ENCODE results near the gene CWC27.

CWC27 gene

DNA sequence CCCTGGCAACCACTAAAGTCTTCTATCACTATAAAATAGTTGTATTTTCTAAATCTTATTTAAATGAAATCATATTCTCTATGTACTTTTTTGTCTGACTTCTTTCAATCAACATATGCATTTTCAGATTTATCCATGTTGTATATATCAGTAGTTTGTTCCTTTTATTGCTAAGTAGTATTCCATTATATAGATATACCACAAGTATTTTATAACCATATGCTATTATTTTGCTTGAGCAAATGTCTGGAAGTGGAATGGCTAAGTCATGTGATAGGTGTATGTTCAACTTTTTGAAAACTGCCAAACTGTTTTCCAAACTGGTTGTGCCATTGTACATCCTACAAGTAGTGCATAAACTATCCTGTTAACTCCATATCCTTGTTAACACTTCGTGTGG, 131.1 kb downstream of the CWC27 start:
- TF ChIP-seq, protein P1, sequence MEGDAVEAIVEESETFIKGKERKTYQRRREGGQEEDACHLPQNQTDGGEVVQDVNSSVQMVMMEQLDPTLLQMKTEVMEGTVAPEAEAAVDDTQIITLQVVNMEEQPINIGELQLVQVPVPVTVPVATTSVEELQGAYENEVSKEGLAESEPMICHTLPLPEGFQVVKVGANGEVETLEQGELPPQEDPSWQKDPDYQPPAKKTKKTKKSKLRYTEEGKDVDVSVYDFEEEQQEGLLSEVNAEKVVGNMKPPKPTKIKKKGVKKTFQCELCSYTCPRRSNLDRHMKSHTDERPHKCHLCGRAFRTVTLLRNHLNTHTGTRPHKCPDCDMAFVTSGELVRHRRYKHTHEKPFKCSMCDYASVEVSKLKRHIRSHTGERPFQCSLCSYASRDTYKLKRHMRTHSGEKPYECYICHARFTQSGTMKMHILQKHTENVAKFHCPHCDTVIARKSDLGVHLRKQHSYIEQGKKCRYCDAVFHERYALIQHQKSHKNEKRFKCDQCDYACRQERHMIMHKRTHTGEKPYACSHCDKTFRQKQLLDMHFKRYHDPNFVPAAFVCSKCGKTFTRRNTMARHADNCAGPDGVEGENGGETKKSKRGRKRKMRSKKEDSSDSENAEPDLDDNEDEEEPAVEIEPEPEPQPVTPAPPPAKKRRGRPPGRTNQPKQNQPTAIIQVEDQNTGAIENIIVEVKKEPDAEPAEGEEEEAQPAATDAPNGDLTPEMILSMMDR (IDR thresholded peaks at IDR 0.05), result no peak

DNA sequence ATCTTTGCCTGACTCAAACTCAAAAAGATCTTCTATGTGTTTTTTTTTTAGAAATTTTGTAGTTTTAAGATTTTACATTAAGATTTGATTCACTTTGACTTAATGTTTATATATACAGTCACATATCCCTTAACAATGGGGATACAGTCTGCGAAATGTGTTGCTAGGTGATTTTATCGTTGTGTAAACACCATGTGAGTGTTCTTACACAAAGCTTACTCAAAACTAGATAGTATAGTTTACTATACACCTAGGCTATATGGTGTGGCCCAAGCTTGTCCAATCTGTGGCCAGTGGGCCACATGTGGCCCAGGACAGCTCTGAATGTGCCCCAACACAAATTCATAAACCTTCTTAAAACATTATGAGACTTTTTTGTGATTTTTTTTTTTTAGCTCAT, 131.9 kb downstream of the CWC27 start:
- TF ChIP-seq, protein P1 (IDR thresholded peaks at IDR 0.05), result no peak

DNA sequence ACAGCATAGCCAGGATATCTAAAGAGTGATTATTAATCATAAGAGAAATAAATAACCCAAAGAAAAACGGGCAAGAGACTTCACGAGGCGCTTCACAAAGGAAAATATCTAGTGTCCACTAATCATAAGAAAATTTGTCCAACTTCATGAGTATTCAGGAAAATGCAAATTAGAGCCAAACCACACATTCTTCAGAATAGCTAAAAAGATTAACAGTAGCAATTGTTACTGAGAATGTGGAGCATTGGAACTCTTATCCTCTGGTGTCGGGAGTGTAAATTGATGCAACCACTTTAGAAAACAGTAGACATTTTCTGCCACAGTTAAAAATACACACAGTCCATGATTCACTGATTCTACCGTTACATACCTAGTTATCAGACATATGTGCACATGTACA, 145.7 kb downstream of the CWC27 start:
- TF ChIP-seq, protein P1 (IDR thresholded peaks at IDR 0.05), result no peak

DNA sequence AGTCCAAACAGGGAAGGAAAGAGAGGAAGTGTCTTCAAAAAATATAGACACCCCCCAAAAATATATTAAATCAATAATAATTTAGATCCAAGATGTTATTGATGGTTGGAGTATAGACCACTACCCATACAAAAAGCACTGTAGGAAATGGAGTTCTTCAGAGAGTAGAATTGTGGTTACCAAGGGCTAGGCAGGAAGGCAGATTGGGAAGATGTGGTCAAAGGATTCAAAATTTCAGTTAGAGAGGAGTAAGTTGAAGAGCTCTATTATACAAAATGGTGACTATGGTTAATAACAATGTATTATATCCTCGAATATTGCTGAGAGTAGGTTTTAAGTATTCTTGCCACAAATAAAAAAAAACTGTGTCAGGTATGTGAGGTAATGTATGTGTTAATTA, 149.4 kb downstream of the CWC27 start:
- TF ChIP-seq, protein P1 (IDR thresholded peaks at IDR 0.05), result no peak

DNA sequence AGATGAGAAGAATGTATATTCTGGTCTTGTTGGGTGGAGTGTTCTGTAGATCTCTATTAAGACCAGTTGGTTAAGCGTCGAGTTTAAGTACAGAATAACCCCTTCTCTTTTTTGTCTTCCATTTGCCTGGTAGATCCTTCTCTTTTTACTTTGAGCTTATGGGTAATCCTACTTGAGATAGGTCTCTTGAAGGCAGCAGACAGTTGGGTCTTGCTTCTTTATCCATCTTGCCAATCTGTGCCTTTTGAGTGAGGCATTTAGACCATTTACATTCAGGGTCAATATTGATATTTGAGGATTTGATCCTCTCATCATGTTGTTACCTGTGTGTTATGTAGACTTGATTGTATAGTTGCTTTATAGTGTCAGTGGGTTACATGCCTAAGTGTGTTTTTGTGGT, 152.7 kb downstream of the CWC27 start:
- TF ChIP-seq, protein P1 (IDR thresholded peaks at IDR 0.05), result no peak

DNA sequence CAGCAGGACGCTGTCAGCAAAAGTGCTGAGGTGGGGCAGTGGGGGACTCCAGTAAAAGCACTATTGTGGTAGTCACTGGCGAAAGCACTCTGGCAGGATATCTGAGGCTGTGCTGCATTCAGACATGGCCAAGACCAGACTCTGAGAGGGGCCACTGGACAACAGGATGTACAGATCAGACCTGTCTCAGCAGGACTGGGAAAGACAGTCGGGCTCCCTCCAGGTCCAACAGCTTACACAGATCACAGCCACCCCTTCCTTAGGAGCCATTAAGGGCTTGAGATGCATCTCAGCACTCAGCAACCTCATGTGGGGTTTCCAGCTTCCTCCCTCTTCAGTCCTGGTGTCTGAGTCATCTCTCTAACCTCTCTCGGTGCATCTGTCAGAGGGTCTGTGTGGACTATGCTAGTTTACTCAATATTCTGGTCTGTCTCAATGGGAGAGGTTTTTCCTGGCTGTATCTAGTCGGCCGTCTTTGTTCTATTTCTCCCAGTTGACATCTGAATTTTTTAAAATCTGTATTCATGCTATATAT, 154.5 kb downstream of the CWC27 start:
- TF ChIP-seq, protein P1 (IDR thresholded peaks at IDR 0.05), result no peak

DNA sequence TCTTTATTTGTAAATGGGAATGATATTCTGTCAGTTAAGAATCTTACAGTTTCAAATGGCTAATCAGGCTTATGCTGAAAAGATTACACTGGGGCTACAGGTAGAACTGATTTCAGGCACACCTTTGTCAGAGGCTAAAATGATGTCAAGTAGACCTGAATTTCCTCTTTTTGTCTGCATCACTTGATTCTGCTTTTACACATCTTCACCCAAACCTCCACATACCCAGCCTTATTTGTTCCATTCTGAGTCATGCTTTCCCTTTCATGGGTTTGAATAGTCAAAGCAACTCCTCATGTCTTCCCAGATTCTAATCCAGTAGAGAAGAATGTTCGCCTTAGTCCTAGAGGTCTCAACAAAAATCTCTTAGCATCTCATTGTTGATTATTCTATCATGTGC, 156.4 kb downstream of the CWC27 start:
- TF ChIP-seq, protein P1 (IDR thresholded peaks at IDR 0.05), result no peak

DNA sequence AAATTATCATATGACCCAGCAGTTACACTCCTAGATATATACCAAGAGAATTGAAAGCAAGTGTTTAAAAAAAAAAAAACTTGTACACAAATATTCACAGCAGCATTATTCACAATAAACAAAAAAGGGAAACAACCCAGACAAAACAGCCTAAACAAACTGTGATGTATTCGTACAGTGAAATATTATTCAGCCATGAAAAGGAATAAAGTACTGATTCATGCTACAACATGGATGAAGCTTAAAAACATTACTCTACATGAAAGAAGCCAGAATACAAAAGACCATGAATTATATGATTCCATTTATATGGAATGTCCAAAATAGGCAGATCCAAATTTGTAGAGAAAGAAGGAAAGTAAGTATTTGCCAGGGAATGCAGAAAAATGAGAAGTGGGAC, 161.1 kb downstream of the CWC27 start:
- TF ChIP-seq, protein P1 (IDR thresholded peaks at IDR 0.05), result no peak
